Keratinocyte (primary cell): ENCODE measurements around the gene PRKD1. TPM values are rescaled to one million over a fixed set of nuclear protein-coding genes. Genes with fewer than 3 reads are reported as not detected.

Experiments used
- DNase-seq: peaks from one replicate; pipeline ENCODE4 v3.0.0-alpha.2; 2011; ENCODE audit warnings: low read depth, missing footprints, low spot score
- FAIRE-seq: peaks from 2 replicates; lab custom pipeline; 2011; peaks lifted over from hg19 to GRCh38; lab: Jason Lieb, UNC
- H2AFZ ChIP-seq: 2 replicates; pipeline ENCODE4 v1.6.0; 2012; ENCODE audit warnings: low read length, control low read depth, inconsistent platforms; ENCODE audit not compliant: control insufficient read depth
- H3K27ac ChIP-seq: 2 replicates; pipeline ENCODE4 v1.5.1; 2011; ENCODE audit warnings: low read length; ENCODE audit not compliant: control insufficient read depth, insufficient read depth
- H3K27me3 ChIP-seq: 3 replicates; pipeline ENCODE4 v1.6.0; 2011; ENCODE audit warnings: low read length; ENCODE audit not compliant: control insufficient read depth, insufficient read depth; ENCODE audit errors: extremely low read depth
- H3K36me3 ChIP-seq, 2 experiments: 2 replicates in 1 of 2; 3 replicates in 1 of 2; pipeline ENCODE4 v1.5.1; 2011; ENCODE audit warnings: low read length in 2 of 2, mild to moderate bottlenecking in 1 of 2; ENCODE audit not compliant: control insufficient read depth in 2 of 2, insufficient read depth in 2 of 2; ENCODE audit errors: extremely low read depth in 1 of 2
- H3K4me1 ChIP-seq: 3 replicates; pipeline ENCODE4 v1.5.1; 2011; ENCODE audit warnings: low read length; ENCODE audit not compliant: control insufficient read depth, insufficient read depth; ENCODE audit errors: extremely low read depth
- H3K4me2 ChIP-seq: 3 replicates; pipeline ENCODE4 v1.6.0; 2011; ENCODE audit warnings: low read depth, low read length; ENCODE audit not compliant: control insufficient read depth, insufficient read depth; ENCODE audit errors: extremely low read depth
- H3K4me3 ChIP-seq, 3 experiments: fragments of 200-600 bp in 1 of 3; sonication (generic) in 1 of 3; 2 replicates in 2 of 3; 3 replicates in 1 of 3; pipeline ENCODE4 v1.5.1; 2011 to 2016; ENCODE audit warnings: low read length in 3 of 3, mild to moderate bottlenecking in 3 of 3, control low read depth in 2 of 3, inconsistent platforms in 1 of 3, low read depth in 1 of 3, mixed read lengths in 1 of 3, mixed run types in 1 of 3, moderate library complexity in 1 of 3; ENCODE audit not compliant: control insufficient read depth in 2 of 3, insufficient read depth in 2 of 3; ENCODE audit errors: extremely low read depth in 1 of 3
- H3K79me2 ChIP-seq: 2 replicates; pipeline ENCODE4 v1.6.0; 2012; ENCODE audit warnings: low read length; ENCODE audit not compliant: control insufficient read depth, insufficient read depth
- H3K9ac ChIP-seq: 3 replicates; pipeline ENCODE4 v1.6.0; 2011; ENCODE audit warnings: low read length; ENCODE audit not compliant: control insufficient read depth, insufficient read depth; ENCODE audit errors: extremely low read depth
- H3K9me1 ChIP-seq: 3 replicates; pipeline ENCODE4 v1.6.0; 2011; ENCODE audit warnings: low read length; ENCODE audit not compliant: control insufficient read depth, insufficient read depth; ENCODE audit errors: extremely low read depth
- H3K9me3 ChIP-seq: 2 replicates; pipeline ENCODE4 v1.5.1; 2012; ENCODE audit warnings: low read depth, low read length; ENCODE audit not compliant: control insufficient read depth
- H4K20me1 ChIP-seq: 3 replicates; pipeline ENCODE4 v1.6.0; 2011; ENCODE audit warnings: low read length; ENCODE audit not compliant: control insufficient read depth, insufficient read depth; ENCODE audit errors: extremely low read depth
- CTCF ChIP-seq, 3 experiments: IDR thresholded peaks in 1 of 3; conservative IDR thresholded peaks in 1 of 3; optimal IDR thresholded peaks in 1 of 3; 2 replicates in 2 of 3; 3 replicates in 1 of 3; pipeline versions ENCODE3 to v1.5.1; 2011; ENCODE audit warnings: low read length in 3 of 3, mild to moderate bottlenecking in 3 of 3, moderate library complexity in 2 of 3, control low read depth in 1 of 3, inconsistent platforms in 1 of 3; ENCODE audit not compliant: insufficient read depth in 2 of 3; ENCODE audit errors: extremely low read depth in 1 of 3
- EZH2 ChIP-seq: IDR thresholded peaks from one replicate; pipeline ENCODE4 v1.6.1; 2012; ENCODE audit warnings: inconsistent platforms, mild to moderate bottlenecking, low read length, moderate library complexity
- dilution Hi-C: fragments of 300-500 bp; cut with MboI; formaldehyde crosslinking; loops from one replicate; pipeline ENCODE4 v1.7.0; 2020; ENCODE audit warnings: low sequenced_read_pairs; ENCODE audit not compliant: extremely low pct_ligation_motif_present
- polyA plus RNA-seq, 5 experiments: library from polyadenylated mRNA; depleted of rRNA in 3 of 5; stranded (reverse) in 3 of 5; stranded (forward) in 1 of 5; unstranded in 1 of 5; fragments of >200 nt; gene quantifications; 1 replicate in 1 of 5; 2 replicates in 3 of 5; 3 replicates in 1 of 5; pipeline versions ENCODE4 v1.2.1 to v1.2.3, GENCODE V29; 2011 to 2012; ENCODE audit warnings: missing spikeins in 2 of 5, low read depth in 1 of 5, low replicate concordance in 1 of 5

The PRKD1 gene
- polyA plus RNA-seq, 1 donor (not counting 4 experiments of a cell fraction or from before 2014, with no cell fraction given), result 0.49 TPM

GRCh38 chr14:29815016-29815674, 112.5 kb downstream of the PRKD1 start:
- dilution Hi-C loops, result no loop called here

GRCh38 chr14:29814156-29815015, 113.3 kb downstream of the PRKD1 start:
- FAIRE-seq, result no peak
- H3K9me3 ChIP-seq, result no peaks in the 10 kb centered on the region
- H3K9ac ChIP-seq, result no peak overlapping the region
- no peak overlapping the region for H3K4me3 ChIP-seq
- no peaks in the 10 kb centered on the region for H3K36me3 ChIP-seq
- H3K27ac ChIP-seq, result no peak overlapping the region
- H3K79me2 ChIP-seq, result no peaks in the 10 kb centered on the region
- no peaks in the 10 kb centered on the region for H4K20me1 ChIP-seq
- H2AFZ ChIP-seq, result no peak overlapping the region
- no peak overlapping the region for H3K4me2 ChIP-seq
- no peaks in the 10 kb centered on the region for H3K27me3 ChIP-seq
- no peak for DNase-seq
- H3K9me1 ChIP-seq, result no peaks in the 10 kb centered on the region
- dilution Hi-C loops, result no loop called here
- H3K4me1 ChIP-seq, result no peaks in the 10 kb centered on the region
- no peak for TF ChIP-seq CTCF (optimal IDR thresholded peaks at IDR 0.05 in 1 of 3, IDR thresholded peaks at IDR 0.05 in 1 of 3, conservative IDR thresholded peaks at IDR 0.05 in 1 of 3; ENCODE audit: extremely low read depth in 1 of 3, insufficient read depth in 2 of 3, low read length in 3 of 3)
- TF ChIP-seq EZH2, result no peak

More at GRCh38 chr14:29815016-29815674, 112.5 kb downstream of the PRKD1 start:
- H2AFZ ChIP-seq, result no peak overlapping the region
- no peak overlapping the region for H3K9ac ChIP-seq
- no peaks in the 10 kb centered on the region for H3K9me3 ChIP-seq
- no peak overlapping the region for H3K4me2 ChIP-seq
- H3K9me1 ChIP-seq, result no peaks in the 10 kb centered on the region
- no peaks in the 10 kb centered on the region for H3K4me1 ChIP-seq
- TF ChIP-seq CTCF (optimal IDR thresholded peaks at IDR 0.05 in 1 of 3, IDR thresholded peaks at IDR 0.05 in 1 of 3, conservative IDR thresholded peaks at IDR 0.05 in 1 of 3; ENCODE audit: extremely low read depth in 1 of 3, insufficient read depth in 2 of 3, low read length in 3 of 3) (no peak), EZH2 (no peak)
- no peaks in the 10 kb centered on the region for H4K20me1 ChIP-seq
- H3K27me3 ChIP-seq, result no peaks in the 10 kb centered on the region
- FAIRE-seq (no peak), DNase-seq (no peak)
- no peaks in the 10 kb centered on the region for H3K79me2 ChIP-seq
- H3K27ac ChIP-seq, result no peak overlapping the region
- no peaks in the 10 kb centered on the region for H3K36me3 ChIP-seq
- no peak overlapping the region for H3K4me3 ChIP-seq
